DND-41 (cell line): ENCODE measurements around the gene GLUD2.
A peak's percentile ranks its signal among the peaks of the same experiment; 100 is the strongest.
"Not testable (repeated sequence)": the region's sequence is repeated elsewhere in the genome, so short reads cannot be mapped to it uniquely, and the experiment has no call there.

Experiments used
- ATAC-seq: fragments of 200-7000 bp; cut with Tn5 transposase; 3 replicates; pipeline ENCODE4 v1.9.1; 2021; ENCODE audit warnings: low read depth; ENCODE audit not compliant: insufficient read depth
- DNase-seq: peaks from one replicate; pipeline ENCODE4 v3.0.0-alpha.2; 2020
- H2AFZ ChIP-seq: 2 replicates; pipeline ENCODE4 v1.6.0; 2012; ENCODE audit warnings: low read depth, low read length
- H3K27ac ChIP-seq: 2 replicates; pipeline ENCODE4 v1.5.1; 2012; ENCODE audit warnings: low read length, inconsistent platforms
- H3K27me3 ChIP-seq: fragments of 200-600 bp; sonication (generic); 2 replicates; pipeline ENCODE4 v1.6.0; 2012; ENCODE audit warnings: low read length, mild to moderate bottlenecking, inconsistent platforms; ENCODE audit not compliant: insufficient read depth, poor library complexity
- H3K36me3 ChIP-seq: 2 replicates; pipeline ENCODE4 v1.5.1; 2012; ENCODE audit warnings: low read length, inconsistent platforms; ENCODE audit not compliant: insufficient read depth
- H3K4me1 ChIP-seq: 2 replicates; pipeline ENCODE4 v1.5.1; 2012; ENCODE audit warnings: mild to moderate bottlenecking, low read length; ENCODE audit not compliant: insufficient read depth
- H3K4me2 ChIP-seq: 2 replicates; pipeline ENCODE4 v1.6.0; 2012; ENCODE audit warnings: mild to moderate bottlenecking, moderate library complexity, low read length, inconsistent platforms; ENCODE audit not compliant: insufficient read depth
- H3K4me3 ChIP-seq, 2 experiments: fragments of 200-600 bp in 1 of 2; shearing (Covaris generic) in 1 of 2; 2 replicates each; pipeline ENCODE4 v1.5.1; 2012 to 2016; ENCODE audit warnings: inconsistent platforms in 2 of 2, low read length in 2 of 2, mild to moderate bottlenecking in 2 of 2, low read depth in 1 of 2, moderate library complexity in 1 of 2
- H3K79me2 ChIP-seq: 2 replicates; pipeline ENCODE4 v1.6.0; 2012; ENCODE audit warnings: low read length, inconsistent platforms; ENCODE audit not compliant: insufficient read depth
- H3K9ac ChIP-seq: 2 replicates; pipeline ENCODE4 v1.6.0; 2012; ENCODE audit warnings: low read depth, mild to moderate bottlenecking, inconsistent platforms, low read length, moderate library complexity
- H3K9me3 ChIP-seq: 2 replicates; pipeline ENCODE4 v1.5.1; 2012; ENCODE audit warnings: low read length, moderate library complexity, mild to moderate bottlenecking, inconsistent platforms; ENCODE audit not compliant: insufficient read depth, severe bottlenecking
- H4K20me1 ChIP-seq: 2 replicates; pipeline ENCODE4 v1.6.0; 2012; ENCODE audit warnings: low read length; ENCODE audit not compliant: insufficient read depth
- CTCF ChIP-seq: IDR thresholded peaks from 2 replicates; pipeline ENCODE4 v1.5.1; 2012; ENCODE audit warnings: borderline replicate concordance, low read length, moderate library complexity, mild to moderate bottlenecking; ENCODE audit not compliant: poor library complexity, severe bottlenecking; ENCODE audit errors: extremely low read depth
- EZH2 ChIP-seq: IDR thresholded peaks from 3 replicates; pipeline ENCODE4 v1.6.1; 2012; ENCODE audit warnings: borderline replicate concordance, low read depth, mild to moderate bottlenecking, moderate library complexity, low read length, inconsistent platforms; ENCODE audit not compliant: severe bottlenecking

The GLUD2 gene

GRCh38 chrX:121047441-121048419, at the start of gene GLUD2:
Gene GLUD2, plus strand, starts transcription at chrX:121047610. Its CDS starts 75 bp downstream, at chrX:121047685.
- ATAC-seq, result peak; percentile 52; the same call in 1 of the 3 replicates
- H3K79me2 ChIP-seq, H3K27ac ChIP-seq: not testable (repeated sequence)

GRCh38 chrX:120999413-120999812, 48.0 kb upstream of the GLUD2 start:
- H3K79me2 ChIP-seq, result no peaks in the 10 kb centered on the region
- H3K9me3 ChIP-seq, result no peaks in the 10 kb centered on the region
- TF ChIP-seq CTCF (no peak), EZH2 (no peak)
- H4K20me1 ChIP-seq, result no peaks in the 10 kb centered on the region
- no peak overlapping the region for H3K27ac ChIP-seq
- no peaks in the 10 kb centered on the region for H3K27me3 ChIP-seq
- H2AFZ ChIP-seq, result no peak overlapping the region
- H3K4me3 ChIP-seq, result no peak overlapping the region
- H3K4me2 ChIP-seq, result no peak overlapping the region
- no peak overlapping the region for H3K9ac ChIP-seq
- no peak for ATAC-seq
- no peak for DNase-seq
- H3K36me3 ChIP-seq, result no peaks in the 10 kb centered on the region
- no peaks in the 10 kb centered on the region for H3K4me1 ChIP-seq

More at GRCh38 chrX:121047441-121048419, at the start of gene GLUD2:
- H4K20me1 ChIP-seq, H3K36me3 ChIP-seq, H3K9ac ChIP-seq, DNase-seq, H3K9me3 ChIP-seq, H3K4me2 ChIP-seq, H3K4me3 ChIP-seq, H3K4me1 ChIP-seq, H2AFZ ChIP-seq, H3K27me3 ChIP-seq: not testable (repeated sequence)

- H3K36me3 ChIP-seq, result no peaks in the 10 kb centered on the region
- H3K27ac ChIP-seq, result no peak overlapping the region
- H3K27me3 ChIP-seq, result no peaks in the 10 kb centered on the region
- TF ChIP-seq EZH2 (no peak), CTCF (peak; percentile 42)
- H2AFZ ChIP-seq, result no peak overlapping the region
- H3K4me1 ChIP-seq, result no peaks in the 10 kb centered on the region
- no peaks in the 10 kb centered on the region for H3K9me3 ChIP-seq
- H3K4me3 ChIP-seq, result no peak overlapping the region
- H4K20me1 ChIP-seq, result no peaks in the 10 kb centered on the region
- DNase-seq, result no peak
- no peak overlapping the region for H3K9ac ChIP-seq
- no peaks in the 10 kb centered on the region for H3K79me2 ChIP-seq
- no peak overlapping the region for H3K4me2 ChIP-seq
- no peak for ATAC-seq
Observed at GRCh38 chrX:121000589-121000988, 46.8 kb upstream of the GLUD2 start.

GRCh38 chrX:121008920-121009319, 38.5 kb upstream of the GLUD2 start:
- DNase-seq (no peak), ATAC-seq (no peak)
- Histone ChIP-seq H3K36me3 (no peaks in the 10 kb centered on the region), H2AFZ (no peak overlapping the region), H3K9me3 (no peaks in the 10 kb centered on the region), H3K4me1 (no peaks in the 10 kb centered on the region), H3K4me2 (no peak overlapping the region), H4K20me1 (no peaks in the 10 kb centered on the region), H3K9ac (no peak overlapping the region), H3K27ac (no peak overlapping the region), H3K79me2 (no peaks in the 10 kb centered on the region), H3K4me3 (no peak overlapping the region), H3K27me3 (no peaks in the 10 kb centered on the region)
- no peak for TF ChIP-seq EZH2
- TF ChIP-seq CTCF, result no peak
